GM10248 (cell line): ENCODE data around the gene RFX8.

Source experiments
- CTCF ChIA-PET: fragments of 300-600 bp; sonication (Branson Sonifier 250); formaldehyde crosslinking; extraction: SDS; loops from one replicate; lab custom pipeline; 2021; ENCODE audit warnings: antibody characterized with exemption; lab: Yijun Ruan, JAX
- POLR2A ChIA-PET: fragments of 350-650 bp; sonication (Branson Sonifier 250); formaldehyde crosslinking; extraction: SDS; loops from one replicate; lab custom pipeline; 2020; ENCODE audit warnings: antibody characterized with exemption; lab: Yijun Ruan, JAX
- DNase-seq: peaks from one replicate; pipeline ENCODE4 v3.0.0; 2012; ENCODE audit errors: extremely low spot score
- CTCF ChIP-seq: IDR thresholded peaks from 2 replicates; pipeline ENCODE4 v1.5.1; 2012; ENCODE audit warnings: mild to moderate bottlenecking, low read depth; ENCODE audit errors: extremely low read depth, missing control alignments, control extremely low read depth

RFX8 gene

GRCh38 chr2:101367508-101367907, 107.4 kb downstream of the RFX8 start:
- POLR2A ChIA-PET, result no interaction called here

GRCh38 chr2:101364878-101365277, 110.0 kb downstream of the RFX8 start:
- no peak for DNase-seq
- ChIA-PET POLR2A (no interaction called here), CTCF (no interaction called here)
- no peak for TF ChIP-seq CTCF

More at GRCh38 chr2:101367508-101367907, 107.4 kb downstream of the RFX8 start:
- TF ChIP-seq CTCF, result no peak
- CTCF ChIA-PET, result no interaction called here
- DNase-seq, result no peak

GRCh38 chr2:101362777-101363176, 112.1 kb downstream of the RFX8 start:
- ChIA-PET POLR2A (no interaction called here), CTCF (interaction anchor here (1.0 to 3.7 kb wide), 6 partner anchors 10 to 21 kb away, joined by 3 to 14 read pairs (median 3); no protein-coding TSS in a partner anchor)
- DNase-seq, result no peak
- no peak for TF ChIP-seq CTCF

- CTCF ChIA-PET, result interaction anchor here (1.0 to 3.7 kb wide), 6 partner anchors 9 to 22 kb away, joined by 3 to 14 read pairs (median 3); no protein-coding TSS in a partner anchor
- POLR2A ChIA-PET, result no interaction called here
- no peak for DNase-seq
- TF ChIP-seq CTCF, result no peak
Measured at GRCh38 chr2:101362316-101362715, 112.6 kb downstream of the RFX8 start.

GRCh38 chr2:101361522-101361921, 113.4 kb downstream of the RFX8 start:
- DNase-seq, result no peak
- TF ChIP-seq CTCF, result no peak
- CTCF ChIA-PET, result interaction anchor here (1.0 to 3.7 kb wide), 5 partner anchors 9 to 23 kb away, joined by 3 to 14 read pairs (median 3); no protein-coding TSS in a partner anchor
- POLR2A ChIA-PET, result no interaction called here

GRCh38 chr2:101361121-101361520, 113.8 kb downstream of the RFX8 start:
- no peak for DNase-seq
- ChIA-PET POLR2A (no interaction called here), CTCF (interaction anchor here (3.7 kb wide), 1 partner anchor 18 kb away, joined by 14 read pairs; no protein-coding TSS in a partner anchor)
- TF ChIP-seq CTCF, result no peak

- ChIA-PET CTCF (interaction anchor here (3.7 kb wide), 1 partner anchor 17 kb away, joined by 14 read pairs; no protein-coding TSS in a partner anchor), POLR2A (no interaction called here)
- no peak for TF ChIP-seq CTCF
- DNase-seq, result no peak
Measured at GRCh38 chr2:101360232-101360631, 114.7 kb downstream of the RFX8 start.
